SH-SY5Y (cell line): ENCODE measurements around the gene CEL.

Source experiments
- GATA2 ChIP-seq: IDR thresholded peaks from 2 replicates; pipeline ENCODE4 v1.6.1; 2011; ENCODE audit warnings: mild to moderate bottlenecking, low read depth, low read length
- GATA3 ChIP-seq: IDR thresholded peaks from 2 replicates; pipeline ENCODE4 v1.6.1; 2011; ENCODE audit warnings: low read depth, mild to moderate bottlenecking, low read length, moderate library complexity

The CEL gene

DNA sequence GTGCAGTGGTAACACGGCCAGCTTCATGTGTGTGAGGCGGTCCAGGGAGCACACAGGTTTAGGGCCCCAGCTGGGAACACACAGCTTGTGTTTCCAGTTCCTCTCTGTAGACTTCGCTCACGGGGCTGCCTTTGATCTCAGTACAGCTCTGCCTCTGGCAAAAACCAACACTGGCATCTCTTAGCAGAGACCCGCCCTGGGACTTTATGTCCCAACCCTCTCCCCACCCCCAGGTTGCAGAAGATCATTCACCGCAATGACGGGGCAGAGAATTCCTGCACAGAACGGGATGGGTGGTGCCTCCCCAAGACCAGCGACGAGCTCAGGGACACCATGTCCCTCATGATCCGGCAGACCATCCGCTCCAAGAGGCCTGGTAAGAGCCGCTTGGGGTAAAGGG, 5.2 kb upstream of the CEL start:
- no peak for TF ChIP-seq GATA2
- TF ChIP-seq GATA3: no peak

DNA sequence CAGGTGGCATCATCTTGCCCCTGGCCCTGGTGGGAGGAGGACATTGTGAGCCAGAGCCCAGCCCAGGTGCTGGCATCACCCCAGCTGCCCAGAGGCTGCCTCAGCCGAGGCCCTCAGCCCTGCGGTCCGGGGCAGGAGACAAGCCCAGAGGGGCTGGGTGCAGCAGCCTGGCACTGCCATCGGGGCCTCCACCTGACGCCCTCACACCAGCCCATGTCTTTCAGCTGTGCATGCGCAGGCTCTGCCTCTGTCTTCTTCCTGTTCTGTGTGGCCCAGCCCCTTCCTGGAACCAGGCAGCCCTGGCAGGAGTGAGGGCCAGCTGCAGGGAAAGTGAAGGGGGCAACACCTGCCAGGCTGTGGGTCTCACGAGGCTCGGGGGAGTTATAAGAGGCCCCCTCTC, 4.8 kb upstream of the CEL start:
- no peak for TF ChIP-seq GATA2
- TF ChIP-seq GATA3: no peak

DNA sequence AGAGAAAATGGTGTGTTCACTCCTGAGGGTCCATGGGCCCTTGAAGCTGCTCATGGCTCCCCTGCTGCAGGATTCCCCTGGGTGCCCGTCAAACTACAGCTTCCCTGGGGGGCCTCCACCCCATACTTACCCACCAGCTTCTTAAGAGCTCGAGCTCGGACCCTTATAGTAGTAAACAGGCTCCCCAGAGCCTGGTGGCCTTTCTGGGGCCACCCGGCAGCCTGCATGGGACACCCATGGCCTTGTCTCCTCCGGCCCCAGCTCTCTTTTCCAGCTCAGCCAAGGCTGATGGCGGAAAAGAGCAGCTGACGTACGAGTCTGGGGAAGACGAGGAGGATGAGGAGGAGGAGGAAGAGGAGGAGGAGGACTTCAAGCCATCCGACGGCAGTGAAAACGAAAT, 4.2 kb upstream of the CEL start:
- TF ChIP-seq GATA3: no peak
- TF ChIP-seq GATA2: no peak

DNA sequence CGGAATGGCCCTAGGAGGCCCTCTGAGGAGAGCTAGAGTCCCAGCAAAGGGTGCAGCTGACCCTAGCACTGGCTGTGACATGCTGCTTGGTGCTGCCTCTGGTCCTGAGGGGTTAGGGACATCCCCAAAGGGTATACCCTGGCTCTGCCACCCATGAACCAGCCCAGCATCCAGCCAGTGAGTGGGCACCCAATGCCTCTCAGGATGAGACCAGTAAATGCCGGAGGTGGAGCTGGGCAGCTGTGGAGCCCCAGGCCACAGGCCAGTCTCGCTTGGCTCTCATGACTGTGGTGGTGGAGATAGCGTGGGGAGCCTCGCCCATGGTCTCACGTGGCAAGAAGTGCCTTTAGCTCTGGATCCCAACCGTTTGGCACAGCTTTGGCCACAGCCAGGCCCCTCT, 3.7 kb upstream of the CEL start:
- TF ChIP-seq GATA2 (no peak), GATA3 (no peak)

DNA sequence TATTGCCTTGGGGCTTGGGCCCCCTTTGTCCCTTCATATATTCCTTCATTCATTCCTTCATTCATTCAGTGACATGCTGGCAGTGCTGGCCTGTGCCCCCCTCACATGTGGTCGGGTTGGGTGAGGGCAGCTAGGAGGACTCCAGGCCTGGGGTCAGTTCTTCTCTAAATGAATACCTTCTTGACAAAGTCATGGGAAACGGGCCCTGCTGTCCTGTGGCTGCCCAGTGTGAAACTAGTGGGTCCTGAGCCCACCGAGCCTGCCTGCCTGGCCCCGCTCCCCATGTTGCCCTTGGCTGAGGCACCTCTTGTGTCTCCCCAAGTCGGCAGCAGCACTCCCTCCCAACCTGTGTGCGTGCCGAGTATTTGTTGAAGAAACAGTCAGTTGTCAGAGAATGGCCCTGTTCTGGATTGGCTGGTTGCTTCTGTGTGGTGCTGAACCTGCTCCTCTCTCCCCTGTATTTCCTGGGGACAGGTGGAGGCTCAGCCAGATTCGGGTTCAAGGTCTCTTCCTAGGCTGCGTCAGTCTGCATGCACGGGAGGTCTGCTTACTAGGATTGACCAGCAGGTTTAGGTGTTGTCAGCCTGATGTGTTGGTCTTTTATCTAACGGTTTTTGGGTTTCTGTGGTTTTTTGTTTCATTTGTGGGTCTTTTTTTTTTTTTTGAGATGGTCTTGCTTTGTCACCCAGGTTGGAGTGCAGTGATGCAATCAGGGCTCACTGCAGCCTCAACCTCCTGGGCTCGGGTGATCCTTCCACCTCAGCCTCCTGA, 3.0 kb upstream of the CEL start:
- TF ChIP-seq GATA3 (no peak), GATA2 (no peak)

DNA sequence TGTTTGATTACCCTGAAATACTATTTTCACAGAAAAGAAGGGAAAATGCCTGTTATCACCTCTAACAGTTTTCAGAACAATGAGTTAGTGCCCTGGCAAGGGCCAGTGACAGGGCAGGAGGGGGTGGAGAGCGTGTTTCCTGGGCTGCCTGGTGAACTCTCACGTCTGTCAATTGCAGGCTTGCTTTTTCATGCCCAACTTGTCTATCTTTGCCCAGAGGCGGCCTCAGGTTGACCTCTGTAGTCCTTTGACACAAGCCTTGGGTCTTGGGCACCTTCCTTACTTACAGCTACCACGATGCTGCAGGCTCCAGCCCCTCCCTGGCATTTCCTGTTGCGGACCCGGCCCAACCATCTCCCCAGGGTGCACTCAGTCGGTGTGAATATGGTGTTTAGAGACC, 2.2 kb upstream of the CEL start:
- TF ChIP-seq GATA2: no peak
- TF ChIP-seq GATA3: no peak

DNA sequence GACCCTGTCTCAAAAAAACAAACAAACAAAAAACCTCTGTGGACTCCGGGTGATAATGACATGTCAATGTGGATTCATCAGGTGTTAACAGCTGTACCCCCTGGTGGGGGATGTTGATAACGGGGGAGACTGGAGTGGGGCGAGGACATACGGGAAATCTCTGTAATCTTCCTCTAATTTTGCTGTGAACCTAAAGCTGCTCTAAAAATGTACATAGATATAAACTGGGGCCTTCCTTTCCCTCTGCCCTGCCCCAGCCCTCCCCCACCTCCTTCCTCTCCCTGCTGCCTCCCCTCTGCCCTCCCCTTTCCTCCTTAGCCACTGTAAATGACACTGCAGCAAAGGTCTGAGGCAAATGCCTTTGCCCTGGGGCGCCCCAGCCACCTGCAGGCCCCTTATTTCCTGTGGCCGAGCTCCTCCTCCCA, 1.4 kb upstream of the CEL start:
- no peak for TF ChIP-seq GATA2
- no peak for TF ChIP-seq GATA3

DNA sequence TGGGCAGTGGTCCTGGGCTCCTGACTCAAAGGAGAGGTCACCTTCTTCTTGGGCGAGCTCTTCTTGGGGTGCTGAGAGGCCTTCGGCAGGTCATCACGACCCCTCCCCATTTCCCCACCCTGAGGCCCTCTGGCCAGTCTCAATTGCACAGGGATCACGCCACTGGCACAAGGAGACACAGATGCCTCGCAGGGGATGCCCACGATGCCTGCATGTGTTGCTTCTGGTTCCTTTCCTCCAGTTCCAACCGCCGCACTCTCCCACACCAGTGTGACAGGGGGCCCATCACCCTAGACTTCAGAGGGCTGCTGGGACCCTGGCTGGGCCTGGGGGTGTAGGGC, 1.3 kb downstream of the CEL start:
- no peak for TF ChIP-seq GATA2
- TF ChIP-seq GATA3: no peak

DNA sequence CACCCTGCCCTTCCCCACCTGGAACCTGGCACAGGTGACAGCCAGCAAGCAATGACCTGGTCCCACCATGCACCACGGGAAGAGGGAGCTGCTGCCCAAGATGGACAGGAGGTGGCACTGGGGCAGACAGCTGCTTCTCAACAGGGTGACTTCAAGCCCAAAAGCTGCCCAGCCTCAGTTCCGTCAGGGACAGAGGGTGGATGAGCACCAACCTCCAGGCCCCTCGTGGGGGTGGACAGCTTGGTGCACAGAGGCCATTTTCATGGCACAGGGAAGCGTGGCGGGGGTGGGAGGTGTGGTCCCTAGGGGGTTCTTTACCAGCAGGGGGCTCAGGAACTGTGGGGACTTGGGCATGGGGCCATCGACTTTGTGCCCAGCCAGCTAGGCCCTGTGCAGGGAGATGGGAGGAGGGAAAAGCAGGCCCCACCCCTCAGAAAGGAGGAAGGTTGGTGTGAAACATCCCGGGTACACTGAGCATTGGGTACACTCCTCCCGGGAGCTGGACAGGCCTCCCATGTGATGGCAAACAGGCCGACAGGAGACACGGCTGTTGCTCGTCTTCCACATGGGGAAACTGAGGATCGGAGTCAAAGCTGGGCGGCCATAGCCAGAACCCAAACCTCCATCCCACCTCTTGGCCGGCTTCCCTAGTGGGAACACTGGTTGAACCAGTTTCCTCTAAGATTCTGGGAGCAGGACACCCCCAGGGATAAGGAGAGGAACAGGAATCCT, 1.9 kb downstream of the CEL start:
- TF ChIP-seq GATA2 (no peak), GATA3 (no peak)

DNA sequence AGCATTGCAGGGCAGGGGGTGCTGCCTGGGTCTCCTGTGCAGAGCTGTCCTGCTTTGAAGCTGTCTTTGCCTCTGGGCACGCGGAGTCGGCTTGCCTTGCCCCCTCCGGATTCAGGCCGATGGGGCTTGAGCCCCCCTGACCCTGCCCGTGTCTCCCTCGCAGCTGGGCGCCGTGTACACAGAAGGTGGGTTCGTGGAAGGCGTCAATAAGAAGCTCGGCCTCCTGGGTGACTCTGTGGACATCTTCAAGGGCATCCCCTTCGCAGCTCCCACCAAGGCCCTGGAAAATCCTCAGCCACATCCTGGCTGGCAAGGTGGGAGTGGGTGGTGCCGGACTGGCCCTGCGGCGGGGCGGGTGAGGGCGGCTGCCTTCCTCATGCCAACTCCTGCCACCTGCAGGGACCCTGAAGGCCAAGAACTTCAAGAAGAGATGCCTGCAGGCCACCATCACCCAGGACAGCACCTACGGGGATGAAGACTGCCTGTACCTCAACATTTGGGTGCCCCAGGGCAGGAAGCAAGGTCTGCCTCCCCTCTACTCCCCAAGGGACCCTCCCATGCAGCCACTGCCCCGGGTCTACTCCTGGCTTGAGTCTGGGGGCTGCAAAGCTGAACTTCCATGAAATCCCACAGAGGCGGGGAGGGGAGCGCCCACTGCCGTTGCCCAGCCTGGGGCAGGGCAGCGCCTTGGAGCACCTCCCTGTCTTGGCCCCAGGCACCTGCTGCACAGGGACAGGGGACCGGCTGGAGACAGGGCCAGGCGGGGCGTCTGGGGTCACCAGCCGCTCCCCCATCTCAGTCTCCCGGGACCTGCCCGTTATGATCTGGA, 2.7 kb downstream of the CEL start:
- TF ChIP-seq GATA2 (no peak), GATA3 (no peak)

DNA sequence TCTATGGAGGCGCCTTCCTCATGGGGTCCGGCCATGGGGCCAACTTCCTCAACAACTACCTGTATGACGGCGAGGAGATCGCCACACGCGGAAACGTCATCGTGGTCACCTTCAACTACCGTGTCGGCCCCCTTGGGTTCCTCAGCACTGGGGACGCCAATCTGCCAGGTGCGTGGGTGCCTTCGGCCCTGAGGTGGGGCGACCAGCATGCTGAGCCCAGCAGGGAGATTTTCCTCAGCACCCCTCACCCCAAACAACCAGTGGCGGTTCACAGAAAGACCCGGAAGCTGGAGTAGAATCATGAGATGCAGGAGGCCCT, 3.2 kb downstream of the CEL start:
- TF ChIP-seq GATA3: no peak
- no peak for TF ChIP-seq GATA2

DNA sequence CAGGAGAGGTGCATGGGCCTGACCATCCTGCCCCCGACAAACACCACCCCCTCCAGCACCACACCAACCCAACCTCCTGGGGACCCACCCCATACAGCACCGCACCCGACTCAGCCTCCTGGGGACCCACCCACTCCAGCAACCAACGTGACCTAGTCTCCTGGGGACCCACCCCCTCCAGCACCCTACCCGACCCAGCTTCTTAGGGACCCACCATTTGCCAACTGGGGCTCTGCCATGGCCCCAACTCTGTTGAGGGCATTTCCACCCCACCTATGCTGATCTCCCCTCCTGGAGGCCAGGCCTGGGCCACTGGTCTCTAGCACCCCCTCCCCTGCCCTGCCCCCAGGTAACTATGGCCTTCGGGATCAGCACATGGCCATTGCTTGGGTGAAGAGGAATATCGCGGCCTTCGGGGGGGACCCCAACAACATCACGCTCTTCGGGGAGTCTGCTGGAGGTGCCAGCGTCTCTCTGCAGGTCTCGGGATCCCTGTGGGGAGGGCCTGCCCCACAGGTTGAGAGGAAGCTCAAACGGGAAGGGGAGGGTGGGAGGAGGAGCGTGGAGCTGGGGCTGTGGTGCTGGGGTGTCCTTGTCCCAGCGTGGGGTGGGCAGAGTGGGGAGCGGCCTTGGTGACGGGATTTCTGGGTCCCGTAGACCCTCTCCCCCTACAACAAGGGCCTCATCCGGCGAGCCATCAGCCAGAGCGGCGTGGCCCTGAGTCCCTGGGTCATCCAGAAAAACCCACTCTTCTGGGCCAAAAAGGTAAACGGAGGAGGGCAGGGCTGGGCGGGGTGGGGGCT, 4.6 kb downstream of the CEL start:
- no peak for TF ChIP-seq GATA2
- no peak for TF ChIP-seq GATA3

DNA sequence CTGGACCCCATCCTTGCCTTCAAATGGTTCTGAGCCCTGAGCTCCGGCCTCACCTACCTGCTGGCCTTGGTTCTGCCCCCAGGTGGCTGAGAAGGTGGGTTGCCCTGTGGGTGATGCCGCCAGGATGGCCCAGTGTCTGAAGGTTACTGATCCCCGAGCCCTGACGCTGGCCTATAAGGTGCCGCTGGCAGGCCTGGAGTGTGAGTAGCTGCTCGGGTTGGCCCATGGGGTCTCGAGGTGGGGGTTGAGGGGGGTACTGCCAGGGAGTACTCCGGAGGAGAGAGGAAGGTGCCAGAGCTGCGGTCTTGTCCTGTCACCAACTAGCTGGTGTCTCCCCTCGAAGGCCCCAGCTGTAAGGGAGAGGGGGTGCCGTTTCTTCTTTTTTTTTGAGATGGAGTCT, 5.2 kb downstream of the CEL start:
- TF ChIP-seq GATA2 (no peak), GATA3 (no peak)

DNA sequence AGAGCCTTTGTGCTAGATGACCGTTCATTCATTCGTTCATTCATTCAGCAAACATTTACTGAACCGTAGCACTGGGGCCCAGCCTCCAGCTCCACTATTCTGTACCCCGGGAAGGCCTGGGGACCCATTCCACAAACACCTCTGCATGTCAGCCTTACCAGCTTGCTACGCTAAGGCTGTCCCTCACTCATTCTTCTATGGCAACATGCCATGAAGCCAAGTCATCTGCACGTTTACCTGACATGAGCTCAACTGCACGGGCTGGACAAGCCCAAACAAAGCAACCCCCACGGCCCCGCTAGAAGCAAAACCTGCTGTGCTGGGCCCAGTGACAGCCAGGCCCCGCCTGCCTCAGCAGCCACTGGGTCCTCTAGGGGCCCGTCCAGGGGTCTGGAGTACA, 6.0 kb downstream of the CEL start:
- TF ChIP-seq GATA2: no peak
- TF ChIP-seq GATA3: no peak
